ENCODE results near the gene DGCR2. TPM values are rescaled to one million over a fixed set of nuclear protein-coding genes. Genes with fewer than 3 reads are reported as not detected.
A peak's percentile ranks its signal among the peaks of the same experiment; 100 is the strongest.
"Not testable (repeated sequence)": the region's sequence is repeated elsewhere in the genome, so short reads cannot be mapped to it uniquely, and the experiment has no call there.

The DGCR2 gene
- total RNA-seq, 6 experiments from 2014 or later = 19.8 to 31.7 (median 24.7) TPM

- peaks cover 0 to 5% (median 0%) of the 10 kb centered on the region in 4 donors for H3K36me3 ChIP-seq
- H3K27ac ChIP-seq = no peak overlapping the region
- TF ChIP-seq POLR2A (IDR thresholded peaks at IDR 0.05) (no peak), CTCF (IDR thresholded peaks at IDR 0.05) (no peak)
- H3K9me3 ChIP-seq = no peaks in the 10 kb centered on the region
- DNase-seq = no peak
- no peaks in the 10 kb centered on the region for H3K27me3 ChIP-seq
- intact Hi-C loops (cut with DNase I) = no loop called here
- peaks cover 0 to 8% (median 3%) of the 10 kb centered on the region in 4 donors for H3K4me1 ChIP-seq
- no peak overlapping the region for H3K4me3 ChIP-seq
- no peak for ATAC-seq
- 81% methylated on average over 3 of the region's 3 CpGs for WGBS (ENCODE audit: insufficient coverage, low coverage, low lambda C conversion rate, missing lambda C conversion rate)
Observed at GRCh38 chr22:19081351-19081750, 40.9 kb downstream of the DGCR2 start.

- WGBS (ENCODE audit: insufficient coverage, low coverage, low lambda C conversion rate, missing lambda C conversion rate) = 92% methylated on average over 1 of the region's 3 CpGs
- no peak for TF ChIP-seq CTCF (IDR thresholded peaks at IDR 0.05)
- TF ChIP-seq POLR2A (IDR thresholded peaks at IDR 0.05) = no peak
- H3K4me1 ChIP-seq = peaks cover 0 to 11% (median 4%) of the 10 kb centered on the region in 4 donors
- no peaks in the 10 kb centered on the region for H3K9me3 ChIP-seq
- H3K36me3 ChIP-seq = peaks cover 0 to 5% (median 0%) of the 10 kb centered on the region in 4 donors
- no peaks in the 10 kb centered on the region for H3K27me3 ChIP-seq
- H3K4me3 ChIP-seq = no peak overlapping the region
- ATAC-seq (no peak), DNase-seq (peak in 1 of 3 donors; percentile 24)
- intact Hi-C loops (cut with DNase I) = no loop called here
- H3K27ac ChIP-seq = no peak overlapping the region
Observed at GRCh38 chr22:19080853-19081252, 41.4 kb downstream of the DGCR2 start.

- peak in 1 of 3 donors; percentile 21 for DNase-seq
- peaks cover 0 to 8% (median 3%) of the 10 kb centered on the region in 4 donors for H3K4me1 ChIP-seq
- H3K9me3 ChIP-seq = no peaks in the 10 kb centered on the region
- TF ChIP-seq CTCF (IDR thresholded peaks at IDR 0.05) (no peak), POLR2A (IDR thresholded peaks at IDR 0.05) (no peak)
- intact Hi-C loops (cut with DNase I) = no loop called here
- H3K27ac ChIP-seq = no peak overlapping the region
- H3K27me3 ChIP-seq = no peaks in the 10 kb centered on the region
- WGBS (ENCODE audit: insufficient coverage, low coverage, low lambda C conversion rate, missing lambda C conversion rate) = 90% methylated on average over 4 of the region's 4 CpGs
- peaks cover 0 to 5% (median 0%) of the 10 kb centered on the region in 4 donors for H3K36me3 ChIP-seq
- no peak overlapping the region for H3K4me3 ChIP-seq
- ATAC-seq = no peak
Observed at GRCh38 chr22:19079691-19080090, 42.5 kb downstream of the DGCR2 start.

GRCh38 chr22:19075404-19075803, 46.8 kb downstream of the DGCR2 start:
- no peak for DNase-seq
- no peaks in the 10 kb centered on the region for H3K9me3 ChIP-seq
- intact Hi-C loops (cut with DNase I) = no loop called here
- no peaks in the 10 kb centered on the region for H3K36me3 ChIP-seq
- TF ChIP-seq CTCF (IDR thresholded peaks at IDR 0.05) (no peak), POLR2A (IDR thresholded peaks at IDR 0.05) (no peak)
- H3K27ac ChIP-seq = no peak overlapping the region
- H3K4me3 ChIP-seq = no peak overlapping the region
- H3K27me3 ChIP-seq = no peaks in the 10 kb centered on the region
- WGBS (ENCODE audit: insufficient coverage, low coverage, low lambda C conversion rate, missing lambda C conversion rate) = 100% methylated on average over 1 of the region's 1 CpG
- no peak for ATAC-seq
- H3K4me1 ChIP-seq = peaks cover 0 to 25% (median 7%) of the 10 kb centered on the region in 4 donors

- H3K27me3 ChIP-seq; H3K4me3 ChIP-seq; H3K36me3 ChIP-seq; intact Hi-C loops (cut with DNase I); H3K9me3 ChIP-seq; H3K27ac ChIP-seq; ATAC-seq; DNase-seq: not testable (repeated sequence)
- H3K4me1 ChIP-seq = peaks cover 0 to 25% (median 8%) of the 10 kb centered on the region in 4 donors
Observed at GRCh38 chr22:19072853-19073252, 49.4 kb downstream of the DGCR2 start.
